K562 (cell line): ENCODE data around the gene VWA2. TPM values are rescaled to one million over a fixed set of nuclear protein-coding genes. Genes with fewer than 3 reads are reported as not detected.

Experiments used
- ATAC-seq: fragments of 200-7000 bp; cut with Tn5 transposase; 3 replicates; pipeline ENCODE4 v1.9.1; 2020; ENCODE audit warnings: moderate library complexity
- BruUV-seq: library from RNA; stranded (reverse); fragments of 400-500 nt; replicated peaks from 2 replicates; lab custom pipeline; 2021; lab: Mats Ljungman, UMichigan
- CTCF ChIA-PET: fragments of 300-600 bp; formaldehyde crosslinking; extraction: SDS; loops from one replicate; lab custom pipeline; 2021; ENCODE audit warnings: low intra/inter-chr PET ratio; lab: Yijun Ruan, JAX
- POLR2A ChIA-PET: fragments of 300-600, 350-650 bp; sonication (Branson Sonifier 250); formaldehyde crosslinking; extraction: SDS; loops from one replicate; lab custom pipeline; 2021; ENCODE audit warnings: antibody characterized with exemption, inconsistent platforms; lab: Yijun Ruan, JAX
- DNase-seq, 4 experiments: peaks; one replicate each; pipeline versions ENCODE4 v3.0.0 to v3.0.0-alpha.2; 2011 to 2018; ENCODE audit warnings: low spot score in 3 of 4, mixed read lengths in 3 of 4; ENCODE audit errors: extremely low read depth in 1 of 4
- FAIRE-seq: peaks from 2 replicates; lab custom pipeline; 2011; peaks lifted over from hg19 to GRCh38; lab: Jason Lieb, UNC
- H2AFZ ChIP-seq: 2 replicates; pipeline ENCODE4 v1.6.0; 2011; ENCODE audit warnings: low read depth, low read length, control low read depth, inconsistent platforms
- H3K27ac ChIP-seq: fragments of 200-600 bp; 3 replicates; pipeline ENCODE4 v1.8.0; 2011; ENCODE audit warnings: low read depth, mild to moderate bottlenecking, control low read depth, inconsistent platforms, low read length, moderate library complexity, mixed read lengths; ENCODE audit errors: extremely low read depth
- H3K27me3 ChIP-seq, 2 experiments: fragments of 300-600 bp in 1 of 2; 2 replicates in 1 of 2; 3 replicates in 1 of 2; pipeline versions ENCODE4 v1.6.0 to v1.8.0; 2011; ENCODE audit warnings: inconsistent platforms in 2 of 2, low read length in 2 of 2, mild to moderate bottlenecking in 1 of 2, mixed read lengths in 1 of 2, moderate library complexity in 1 of 2; ENCODE audit not compliant: control insufficient read depth in 2 of 2, insufficient read depth in 2 of 2
- H3K36me3 ChIP-seq: fragments of 300-600 bp; 3 replicates; pipeline ENCODE4 v1.8.0; 2011; ENCODE audit warnings: mild to moderate bottlenecking, low read length, inconsistent platforms; ENCODE audit not compliant: control insufficient read depth, insufficient read depth
- H3K4me1 ChIP-seq, 2 experiments: fragments of 200-600 bp in 1 of 2; replicated peaks in 1 of 2; 2 replicates in 1 of 2; 3 replicates in 1 of 2; pipeline versions ENCODE4 v1.5.1 to v1.8.0; 2011; ENCODE audit warnings: inconsistent platforms in 2 of 2, low read length in 2 of 2, mild to moderate bottlenecking in 1 of 2, mixed read lengths in 1 of 2, moderate library complexity in 1 of 2; ENCODE audit not compliant: control insufficient read depth in 2 of 2, insufficient read depth in 2 of 2
- H3K4me2 ChIP-seq: 2 replicates; pipeline ENCODE4 v1.6.1; 2011; ENCODE audit warnings: low read length, control low read depth, inconsistent platforms, mixed read lengths; ENCODE audit not compliant: insufficient read depth
- H3K4me3 ChIP-seq: fragments of 200-600 bp; sonication (generic), shearing (Covaris generic); 2 replicates; pipeline ENCODE4 v1.5.1; 2016; ENCODE audit warnings: control low read depth, inconsistent platforms
- H3K79me2 ChIP-seq: fragments of 200-600 bp; 3 replicates; pipeline ENCODE4 v1.8.0; 2011; ENCODE audit warnings: low read length, inconsistent platforms; ENCODE audit not compliant: control insufficient read depth, insufficient read depth
- H3K9ac ChIP-seq, 2 experiments: 2 replicates each; pipeline versions ENCODE4 v1.6.0 to v1.6.1; 2011; ENCODE audit warnings: low read depth in 2 of 2, low read length in 2 of 2, control low read depth in 1 of 2, inconsistent platforms in 1 of 2, mild to moderate bottlenecking in 1 of 2, mixed read lengths in 1 of 2; ENCODE audit not compliant: insufficient read depth in 1 of 2
- H3K9me1 ChIP-seq: one replicate; pipeline ENCODE4 v1.6.0; 2011; ENCODE audit warnings: inconsistent platforms, mild to moderate bottlenecking, low read length, moderate library complexity; ENCODE audit not compliant: control insufficient read depth, insufficient read depth
- H3K9me3 ChIP-seq: replicated peaks from 2 replicates; pipeline ENCODE4 v1.5.1; 2011; ENCODE audit warnings: low read depth, low read length, inconsistent platforms; ENCODE audit not compliant: control insufficient read depth, insufficient read depth
- H4K20me1 ChIP-seq: replicated peaks from 2 replicates; pipeline ENCODE4 v1.6.1; 2011; ENCODE audit warnings: low read length, inconsistent platforms, mixed read lengths; ENCODE audit not compliant: control insufficient read depth, insufficient read depth
- CBFA2T2 ChIP-seq: fragments of 450-650 bp; conservative IDR thresholded peaks from 2 replicates; pipeline ENCODE4 v1.6.1; 2017; ENCODE audit warnings: mild to moderate bottlenecking
- CBX1 ChIP-seq: sonication (generic); IDR thresholded peaks from 2 replicates; pipeline ENCODE4 v1.6.1; 2016; ENCODE audit warnings: antibody characterized with exemption, low read depth, mild to moderate bottlenecking
- GATA2 ChIP-seq: sonication (generic); formaldehyde crosslinking; IDR thresholded peaks from 2 replicates; pipeline ENCODE4 v1.4.0; 2020; ENCODE audit warnings: mild to moderate bottlenecking, missing genetic modification reagents
- GATAD2B ChIP-seq: fragments of 450-650 bp; IDR thresholded peaks from 2 replicates; pipeline ENCODE4 v1.6.1; 2017; ENCODE audit warnings: mild to moderate bottlenecking, borderline replicate concordance
- HDAC8 ChIP-seq: fragments of 450-650 bp; IDR thresholded peaks from 2 replicates; pipeline ENCODE4 v1.6.1; 2016; ENCODE audit warnings: mild to moderate bottlenecking, missing genetic modification characterization, moderate library complexity, missing compliant biosample characterization
- JUN ChIP-seq, 2 experiments: sonication (generic) in 1 of 2; formaldehyde crosslinking in 1 of 2; IDR thresholded peaks; 2 replicates each; pipeline versions ENCODE4 v1.6.1 to v1.8.0; 2012 to 2022; ENCODE audit warnings: borderline replicate concordance in 2 of 2, mild to moderate bottlenecking in 2 of 2, improper control_type of control experiment in 1 of 2, low read depth in 1 of 2, low read length in 1 of 2, missing genetic modification reagents in 1 of 2
- KDM4B ChIP-seq, 2 experiments: fragments of 450-650 bp in 1 of 2; sonication (generic) in 1 of 2; IDR thresholded peaks; 2 replicates each; pipeline ENCODE4 v1.6.1; 2016 to 2017; ENCODE audit warnings: borderline replicate concordance in 2 of 2, antibody characterized with exemption in 1 of 2, low read depth in 1 of 2, mild to moderate bottlenecking in 1 of 2
- SUPT5H ChIP-seq: fragments of 450-650 bp; IDR thresholded peaks from 2 replicates; pipeline ENCODE4 v1.6.1; 2016
- TAF7 ChIP-seq: fragments of 450-650 bp; IDR thresholded peaks from 2 replicates; pipeline ENCODE4 v1.6.1; 2016; ENCODE audit warnings: missing genetic modification characterization, missing compliant biosample characterization
- TCF3 ChIP-seq: sonication (generic); formaldehyde crosslinking; IDR thresholded peaks from 2 replicates; pipeline ENCODE4 v1.4.0; 2020; ENCODE audit warnings: mild to moderate bottlenecking, missing genetic modification reagents
- ZNF232 ChIP-seq: sonication (generic); formaldehyde crosslinking; IDR thresholded peaks from 2 replicates; pipeline ENCODE4 v1.8.0; 2022; ENCODE audit warnings: mild to moderate bottlenecking, missing genetic modification reagents
- ZNF263 ChIP-seq: sonication (generic); formaldehyde crosslinking; IDR thresholded peaks from 2 replicates; pipeline ENCODE4 v1.8.0; 2022; ENCODE audit warnings: mild to moderate bottlenecking, missing genetic modification reagents, borderline replicate concordance
- ZNF324 ChIP-seq: fragments of 250-450 bp; sonication (Bioruptor Pico); IDR thresholded peaks from 2 replicates; pipeline ENCODE4 v1.4.0; 2020; ENCODE audit warnings: mild to moderate bottlenecking
- WGBS: fragments of 100-300 bp; shearing (Covaris generic); methylation state at CpG from one replicate; pipeline ENCODE4 v1.1.6; 2016; ENCODE audit warnings: low coverage, mixed read lengths; ENCODE audit not compliant: insufficient coverage; ENCODE audit errors: missing lambda C conversion rate; 5-methylcytosine and 5-hydroxymethylcytosine counted together
- in situ Hi-C: fragments of 300-500 bp; cut with MboI; formaldehyde crosslinking; loops from 4 replicates; pipeline ENCODE4 v1.15.0; 2018; ENCODE audit warnings: inconsistent platforms, mixed read lengths
- intact Hi-C: fragments of 100-400 bp; cut with micrococcal nuclease; formaldehyde crosslinking; loops from 2 replicates; pipeline ENCODE4 v1.14.2; 2022
- polyA plus RNA-seq, 8 experiments: library from polyadenylated mRNA; depleted of rRNA in 4 of 8; stranded (reverse) in 5 of 8; unstranded in 3 of 8; fragments of >200 nt; fragmentation: Nextera tagmentation in 2 of 8; fragmentation: Illumina TruSeq in 1 of 8; extraction: Ambion mirVana in 2 of 8; extraction: Trizol in 1 of 8; gene quantifications; 2 replicates each; pipeline versions ENCODE4 v1.2.1 to v1.2.3, GENCODE V29; 2011 to 2014; ENCODE audit warnings: inconsistent platforms in 1 of 8, missing spikeins in 1 of 8
- total RNA-seq, 7 experiments: library from RNA; depleted of rRNA in 6 of 7; stranded (reverse); fragments of >200 nt in 6 of 7; fragmentation: Illumina TruSeq in 2 of 7; extraction: Trizol in 2 of 7; gene quantifications; 2 replicates each; pipeline versions ENCODE4 v1.2.1 to v1.2.3, GENCODE V29; 2011 to 2021; ENCODE audit warnings: low replicate concordance in 1 of 7

Gene VWA2
- total and polyA plus RNA-seq, 9 of the 15 experiments (the other 6 are each of a cell fraction or from before 2014, with no cell fraction given), result not detected

DNA sequence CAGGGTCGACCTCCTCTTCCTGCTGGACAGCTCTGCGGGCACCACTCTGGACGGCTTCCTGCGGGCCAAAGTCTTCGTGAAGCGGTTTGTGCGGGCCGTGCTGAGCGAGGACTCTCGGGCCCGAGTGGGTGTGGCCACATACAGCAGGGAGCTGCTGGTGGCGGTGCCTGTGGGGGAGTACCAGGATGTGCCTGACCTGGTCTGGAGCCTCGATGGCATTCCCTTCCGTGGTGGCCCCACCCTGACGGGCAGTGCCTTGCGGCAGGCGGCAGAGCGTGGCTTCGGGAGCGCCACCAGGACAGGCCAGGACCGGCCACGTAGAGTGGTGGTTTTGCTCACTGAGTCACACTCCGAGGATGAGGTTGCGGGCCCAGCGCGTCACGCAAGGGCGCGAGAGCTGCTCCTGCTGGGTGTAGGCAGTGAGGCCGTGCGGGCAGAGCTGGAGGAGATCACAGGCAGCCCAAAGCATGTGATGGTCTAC is 46.9 kb downstream of the VWA2 start (continued):
- TF ChIP-seq GATAD2B (no peak), CBX1 (no peak), GATA2 (CRISPR knock-in tag) (no peak), HDAC8 (tag) (no peak), CBFA2T2 (no peak), ZNF324 (CRISPR knock-in tag) (no peak), SUPT5H (no peak), JUN (IDR thresholded peaks at IDR 0.05; ENCODE audit: borderline replicate concordance, low read depth, low read length) (no peak), JUN (CRISPR knock-in tag; IDR thresholded peaks at IDR 0.05; ENCODE audit: borderline replicate concordance) (no peak)

DNA sequence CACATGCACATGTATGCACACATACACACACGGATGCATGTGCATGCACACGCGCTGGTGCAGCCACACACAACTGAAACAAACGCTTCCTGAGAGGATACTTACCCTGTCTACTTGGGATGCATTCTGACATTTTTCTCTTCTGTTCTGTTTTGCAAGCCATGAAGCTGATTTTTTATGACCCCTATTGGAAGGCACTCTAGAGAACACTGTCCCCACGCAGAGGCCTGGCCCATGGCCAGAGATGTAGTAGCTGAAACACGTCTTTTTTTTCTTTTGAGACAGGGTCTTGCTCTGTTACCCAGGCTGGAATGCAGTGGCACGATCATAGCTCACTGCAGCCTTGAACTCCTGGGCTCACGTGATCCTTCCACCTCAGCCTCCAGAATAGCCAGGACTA is 47.9 kb downstream of the VWA2 start:
- no peaks in the 10 kb centered on the region for H4K20me1 ChIP-seq
- H3K79me2 ChIP-seq, result no peaks in the 10 kb centered on the region
- ChIA-PET POLR2A (no interaction called here), CTCF (no interaction called here)
- FAIRE-seq (no peak), DNase-seq (no peak), ATAC-seq (no peak)
- no peaks in the 10 kb centered on the region for H3K9me1 ChIP-seq
- H3K27ac ChIP-seq, result no peak overlapping the region
- 1% methylated on average over 8 of the region's 8 CpGs for WGBS
- no peak for TF ChIP-seq TAF7 (tag)
- TF ChIP-seq ZNF232 (CRISPR knock-in tag), result no peak
- TF ChIP-seq ZNF263, result no peak
- TF ChIP-seq TCF3 (CRISPR knock-in tag), result no peak
- TF ChIP-seq KDM4B (IDR thresholded peaks at IDR 0.05; ENCODE audit: borderline replicate concordance in 2 of 2, low read depth in 1 of 2), result no peak
- no peak overlapping the region for H3K4me3 ChIP-seq
- H2AFZ ChIP-seq, result no peak overlapping the region
- H3K9me3 ChIP-seq, result no peaks in the 10 kb centered on the region
- intact Hi-C loops, result no loop called here
- H3K27me3 ChIP-seq, result peaks cover 0 to 48% of the 10 kb centered on the region in 2 experiments; a peak in 3 of 5 replicates
- no peak overlapping the region for H3K4me2 ChIP-seq
- peaks cover 0 to 6% of the 10 kb centered on the region in 2 experiments; a peak in 2 of 5 replicates for H3K4me1 ChIP-seq
- no TSS peak for BruUV-seq
- no peak overlapping the region for H3K9ac ChIP-seq
- in situ Hi-C loops, result no loop called here
- H3K36me3 ChIP-seq, result no peaks in the 10 kb centered on the region
